NCI-H128 (cell line): ENCODE data around the gene MLYCD.

Experiments
- DNase-seq: peaks from one replicate; lab custom pipeline; 2025; ENCODE audit not compliant: unreplicated experiment; lab: John Stamatoyannopoulos, UW

The MLYCD gene

GRCh38 chr16:83898463-83899271 is at the start of gene MLYCD:
TSS of gene MLYCD (plus strand) at chr16:83899115. CDS start at chr16:83899145, 30 bp downstream.
- DNase-seq, result peak; percentile 28

GRCh38 chr16:83849421-83849820 is 49.5 kb upstream of the MLYCD start:
- DNase-seq, result no peak

DNA sequence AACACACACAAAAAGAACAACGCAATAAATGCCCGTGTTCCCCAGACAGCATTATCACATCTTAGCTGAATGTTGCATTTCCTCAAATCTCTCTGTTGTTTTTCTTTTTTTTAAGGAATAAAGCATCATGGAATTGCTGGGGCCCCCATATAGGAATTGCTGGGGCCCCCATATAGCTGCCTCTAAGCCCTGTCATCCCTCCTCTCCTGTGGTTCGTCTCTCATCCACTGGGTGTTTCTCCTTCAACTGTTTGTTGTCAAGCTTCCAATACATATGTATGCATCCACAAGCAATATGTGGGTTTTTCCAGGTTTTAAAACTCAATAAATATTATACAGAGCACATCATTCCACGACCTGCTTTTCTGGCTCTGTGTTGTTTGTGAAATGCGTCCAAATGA is 48.0 kb upstream of the MLYCD start:
- no peak for DNase-seq

DNA sequence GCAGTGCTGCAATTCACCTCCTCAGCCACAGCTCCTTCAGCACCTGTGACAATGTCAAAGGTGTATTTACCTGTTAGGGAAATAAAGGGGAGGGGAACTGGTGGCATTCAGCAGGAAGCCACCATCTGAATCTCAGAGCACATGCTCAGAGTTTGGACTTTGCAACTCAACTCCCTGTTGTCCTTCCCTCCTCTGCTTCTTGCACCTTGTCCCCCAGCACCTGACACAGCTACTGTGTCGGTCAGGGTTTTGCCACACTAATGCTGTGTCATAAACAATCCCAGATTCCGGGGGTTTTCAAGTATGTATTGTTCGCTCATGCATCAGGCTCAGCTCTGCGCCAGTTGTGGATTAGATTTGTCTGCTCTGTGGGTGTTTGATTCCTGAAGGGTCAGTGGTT is 47.4 kb upstream of the MLYCD start:
- no peak for DNase-seq

DNA sequence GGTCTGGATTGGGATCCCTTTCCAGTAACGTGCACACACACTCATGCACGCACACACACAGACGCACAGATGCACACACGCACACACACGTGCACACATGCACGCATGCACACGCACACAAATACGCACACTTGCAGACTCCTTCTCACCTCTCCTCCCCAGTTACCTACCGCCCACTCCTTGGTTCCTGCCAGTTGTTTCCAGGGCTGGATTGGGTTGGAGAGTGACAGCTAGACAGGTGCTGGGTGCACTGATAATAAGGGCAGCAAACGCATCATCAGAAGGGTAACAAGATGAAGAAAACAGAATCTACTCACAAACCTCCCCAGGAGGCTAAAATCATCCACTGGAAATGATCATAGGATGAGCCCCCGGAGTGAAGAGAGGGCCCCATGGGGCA is 46.1 kb upstream of the MLYCD start:
- DNase-seq, result no peak

- DNase-seq, result no peak
These were observed 45.1 kb upstream of the MLYCD start for GRCh38 chr16:83853834-83854233.

DNA sequence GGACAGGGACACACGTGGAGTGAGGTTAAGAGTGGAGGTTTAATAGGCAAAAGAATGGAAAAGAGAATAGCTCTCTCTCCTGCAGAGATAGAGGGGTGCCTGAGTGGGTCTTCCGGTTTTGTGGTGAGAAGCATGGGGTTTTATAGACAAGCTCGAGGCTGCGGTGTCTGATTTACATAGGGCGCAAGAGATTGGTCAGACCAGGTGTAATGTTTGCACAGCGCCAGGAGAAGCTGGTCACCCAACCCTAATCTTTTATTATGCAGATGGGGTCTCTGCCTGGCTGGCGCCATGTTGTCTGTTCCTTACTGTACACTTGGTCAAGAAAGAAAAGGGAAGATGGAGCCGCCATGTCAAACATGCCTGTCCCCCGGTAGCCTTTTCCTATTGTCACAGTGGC is 44.5 kb upstream of the MLYCD start:
- no peak for DNase-seq

DNA sequence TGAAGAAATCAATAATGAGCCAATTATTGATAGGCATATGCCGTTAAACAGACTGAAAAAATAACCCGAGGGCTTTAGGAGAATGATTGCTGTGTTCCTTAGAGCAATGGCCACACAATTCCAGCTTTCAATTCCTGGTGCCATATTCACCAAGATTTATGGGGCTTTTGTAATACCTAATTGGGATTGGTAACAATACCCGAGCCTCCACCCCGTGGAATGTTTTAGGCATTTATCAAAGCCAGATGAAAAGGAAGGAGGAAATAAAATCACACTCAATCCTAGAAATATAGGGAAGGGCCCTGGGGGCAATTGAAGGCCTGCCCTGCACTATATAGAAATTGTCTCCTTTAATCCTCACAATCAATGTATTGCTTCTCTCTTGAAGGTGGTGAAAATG is 42.1 kb upstream of the MLYCD start:
- no peak for DNase-seq

GRCh38 chr16:83859265-83859664 is 39.6 kb upstream of the MLYCD start:
- DNase-seq, result no peak

DNA sequence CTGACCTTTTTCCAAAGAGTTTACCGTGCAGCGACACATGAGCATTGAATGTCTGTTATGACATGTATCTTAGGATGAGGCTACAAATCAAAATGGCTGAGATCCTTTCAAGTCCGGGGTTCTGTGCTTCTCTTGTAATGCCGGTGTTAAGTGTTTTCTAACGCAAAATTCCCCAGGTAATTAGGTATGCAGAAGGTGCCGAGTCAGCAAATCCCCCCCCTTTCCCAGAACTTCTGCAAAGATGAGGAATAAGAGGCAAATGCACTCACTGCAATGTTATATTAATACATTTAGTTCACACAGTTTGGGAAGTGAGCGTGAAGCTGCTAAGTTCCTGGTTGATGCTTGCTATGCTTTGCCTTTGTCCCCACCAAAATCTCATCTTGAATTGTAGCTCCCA is 36.3 kb upstream of the MLYCD start:
- DNase-seq, result no peak

- no peak for DNase-seq
These were observed 35.2 kb upstream of the MLYCD start for GRCh38 chr16:83863682-83864081.

DNA sequence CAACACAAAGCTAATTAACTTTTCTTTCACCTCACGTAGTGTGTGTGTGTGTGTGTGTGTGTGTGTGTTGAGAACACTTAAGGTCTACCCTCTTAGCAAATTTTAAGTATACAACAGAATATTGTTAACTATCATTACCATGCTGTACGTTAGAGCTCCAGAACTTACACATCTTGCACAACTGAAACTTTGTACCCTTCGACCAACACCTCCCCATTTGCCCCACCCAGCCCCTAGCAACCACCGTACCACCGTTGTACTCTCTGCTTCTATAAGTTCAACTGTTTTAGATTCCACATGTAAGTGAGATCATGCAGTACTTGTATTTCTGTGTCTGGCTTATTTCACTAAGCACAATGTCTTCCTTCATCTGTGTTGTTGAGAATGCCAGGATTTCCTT is 28.1 kb upstream of the MLYCD start:
- no peak for DNase-seq

DNA sequence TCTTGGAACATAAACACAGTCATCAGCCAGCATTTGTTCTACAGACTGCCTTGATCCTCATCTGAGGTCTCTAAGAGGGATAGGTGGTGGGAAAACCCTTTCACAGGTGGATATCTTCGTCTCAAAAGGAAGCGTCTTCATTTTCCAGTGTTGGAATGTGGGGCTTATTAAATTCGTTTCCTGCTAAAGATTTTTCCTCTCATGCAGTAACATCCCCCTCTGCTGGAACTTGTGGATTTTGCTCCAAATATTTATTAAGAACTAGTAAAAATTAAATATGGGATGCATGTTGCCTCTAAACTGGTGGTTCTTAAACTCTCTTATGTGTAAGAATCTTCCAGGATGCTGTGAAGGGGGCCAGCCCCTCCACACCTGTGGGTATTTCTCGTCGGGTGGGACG is 20.1 kb upstream of the MLYCD start:
- no peak for DNase-seq

DNA sequence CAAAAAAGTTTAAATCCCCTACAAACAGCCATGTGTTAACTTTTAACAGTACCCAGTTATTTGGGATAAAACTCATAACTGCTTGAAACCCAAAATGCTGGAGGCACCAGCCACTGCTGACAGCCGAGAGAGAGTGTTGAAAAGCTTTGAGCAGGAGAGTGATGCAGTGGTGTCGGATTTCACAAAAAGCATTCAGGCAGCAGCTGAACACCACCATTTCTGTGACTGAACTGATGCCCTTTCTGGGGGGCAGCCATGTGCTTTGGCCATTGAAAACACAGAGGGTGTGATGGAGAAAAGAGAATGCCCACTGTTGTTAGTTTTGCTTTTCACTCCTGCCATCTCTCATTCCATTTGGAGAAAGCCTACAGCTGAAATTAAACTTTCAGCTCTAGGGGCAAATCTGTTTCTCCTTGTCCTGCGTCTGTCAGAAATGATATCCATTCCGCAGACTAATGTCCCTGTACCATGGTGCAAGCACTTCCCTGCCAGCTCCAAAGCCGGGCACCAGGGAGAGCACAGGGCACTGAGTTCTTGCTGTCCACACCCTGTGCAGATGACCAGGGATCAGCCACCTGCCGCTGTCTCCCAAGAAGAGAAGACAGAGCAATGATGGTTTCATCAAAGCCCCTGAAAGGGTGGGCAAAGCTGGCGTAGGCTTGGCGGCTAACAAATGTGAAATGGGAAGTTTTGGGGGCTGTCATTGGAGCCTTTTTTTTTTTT is 16.6 kb upstream of the MLYCD start:
- DNase-seq, result no peak

GRCh38 chr16:83886199-83886971 is 12.5 kb upstream of the MLYCD start:
- no peak for DNase-seq

- DNase-seq, result no peak
These were observed 11.8 kb upstream of the MLYCD start for GRCh38 chr16:83887080-83887479.

DNA sequence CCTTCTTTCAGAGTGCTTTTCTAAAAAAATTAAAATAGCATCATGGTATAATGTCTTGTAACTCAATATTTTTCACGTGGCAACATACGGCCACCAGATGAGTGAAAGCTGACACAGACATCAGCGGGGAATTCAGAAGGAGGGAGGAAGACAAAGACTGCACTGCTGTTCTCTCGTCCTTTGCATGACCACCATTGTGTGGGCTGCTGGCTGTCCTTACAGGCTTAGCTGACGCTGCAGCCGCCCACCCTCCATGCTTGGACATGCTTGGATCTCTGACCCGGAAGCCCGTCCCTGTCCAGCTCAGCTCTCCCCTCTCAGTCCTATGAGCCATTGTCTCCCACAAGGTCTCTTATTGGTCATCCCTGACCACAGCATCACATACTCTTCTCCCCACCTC is 11.4 kb upstream of the MLYCD start:
- no peak for DNase-seq

DNA sequence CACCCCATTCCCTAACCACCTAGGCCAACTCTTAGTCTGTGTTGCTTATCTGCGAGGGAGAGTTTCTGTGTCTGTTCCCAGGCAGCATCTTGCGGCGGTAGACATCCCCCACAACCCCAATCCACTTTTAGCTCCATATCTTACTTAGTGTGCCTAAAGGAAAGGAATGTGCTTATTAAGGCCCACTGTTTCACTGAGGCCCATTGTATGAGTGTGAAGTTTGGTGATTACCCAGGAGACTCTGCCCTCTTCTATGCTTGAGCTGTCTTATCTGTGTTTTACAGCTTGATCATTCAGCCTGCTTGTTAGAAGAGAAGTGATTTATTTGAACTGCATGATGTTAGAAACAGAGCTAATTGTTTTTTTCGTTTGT is 10.3 kb upstream of the MLYCD start:
- no peak for DNase-seq

- no peak for DNase-seq
These were observed 8.6 kb upstream of the MLYCD start for GRCh38 chr16:83890359-83890758.

- DNase-seq, result no peak
These were observed 7.2 kb upstream of the MLYCD start for GRCh38 chr16:83891742-83892141.

DNA sequence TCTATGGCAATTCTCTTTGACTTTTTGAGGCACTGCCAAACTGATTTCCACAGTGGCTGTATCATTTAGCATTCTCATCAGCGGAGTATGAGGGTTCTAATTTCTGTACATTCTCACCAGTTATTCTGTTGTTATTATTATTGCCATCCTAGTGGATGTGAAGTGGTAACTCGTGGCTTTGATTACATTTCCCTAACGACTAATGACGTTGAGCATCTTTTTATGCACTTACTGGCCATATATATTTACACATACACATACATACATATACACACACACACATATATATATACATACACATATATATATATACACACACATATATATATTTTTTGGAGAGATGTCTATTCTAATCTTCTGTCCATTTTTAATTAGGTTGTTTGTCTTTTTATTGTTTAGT is 3.7 kb upstream of the MLYCD start:
- DNase-seq, result no peak

- no peak for DNase-seq
These were observed 3.0 kb upstream of the MLYCD start for GRCh38 chr16:83895942-83896341.
